Endothelial cell of umbilical vein (primary cell): Measurements from ENCODE around the gene LIMK2.
"Not testable (repeated sequence)": the region's sequence is repeated elsewhere in the genome, so short reads cannot be mapped to it uniquely, and the experiment has no call there.

Experiments
- EZH2 ChIP-seq: IDR thresholded peaks from 2 replicates; pipeline ENCODE4 v1.6.1; 2012; ENCODE audit warnings: borderline replicate concordance, low read depth, mild to moderate bottlenecking, moderate library complexity, low read length, inconsistent platforms; ENCODE audit not compliant: severe bottlenecking
- JUN ChIP-seq: IDR thresholded peaks from 2 replicates; pipeline ENCODE4 v1.6.1; 2011; ENCODE audit warnings: borderline replicate concordance, low read depth; ENCODE audit not compliant: insufficient read length, insufficient read depth
- POLR2A ChIP-seq: IDR thresholded peaks from 2 replicates; pipeline ENCODE4 v1.6.1; 2012; ENCODE audit warnings: low read depth, mild to moderate bottlenecking, control low read depth, low read length
- TF ChIP-seq, protein P1 (sequence below), 2 donors: IDR thresholded peaks; 1 replicate in 1 of 2; 2 replicates in 1 of 2; pipeline ENCODE4 v1.5.1; 2011; ENCODE audit warnings: low read length in 2 of 2, mild to moderate bottlenecking in 2 of 2, moderate library complexity in 2 of 2, control low read depth in 1 of 2, inconsistent platforms in 1 of 2, low read depth in 1 of 2; ENCODE audit not compliant: insufficient read depth in 1 of 2; ENCODE audit errors: extremely low read depth in 1 of 2

DNA sequence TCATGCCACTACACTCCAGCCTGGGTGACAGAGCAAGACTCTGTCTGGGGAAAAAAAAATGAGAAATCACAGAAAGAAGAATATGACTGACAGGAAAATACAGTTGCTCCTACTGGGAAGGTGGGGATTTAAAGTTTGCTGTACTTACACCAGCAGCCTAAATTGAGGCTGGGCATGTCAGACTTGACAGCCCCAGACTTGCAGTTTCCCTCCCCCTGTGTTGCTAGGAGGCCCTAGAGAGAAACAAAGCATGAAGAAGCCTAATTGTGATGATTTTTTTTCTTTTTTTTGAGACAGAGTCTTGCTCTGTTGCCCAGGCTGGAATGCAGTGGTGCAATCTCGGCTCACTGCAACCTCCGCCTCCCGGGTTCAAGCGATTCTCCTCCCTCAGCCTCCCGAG lies 17.4 kb upstream of the LIMK2 start:
- TF ChIP-seq EZH2, JUN, POLR2A: not testable (repeated sequence)
- TF ChIP-seq, protein P1, sequence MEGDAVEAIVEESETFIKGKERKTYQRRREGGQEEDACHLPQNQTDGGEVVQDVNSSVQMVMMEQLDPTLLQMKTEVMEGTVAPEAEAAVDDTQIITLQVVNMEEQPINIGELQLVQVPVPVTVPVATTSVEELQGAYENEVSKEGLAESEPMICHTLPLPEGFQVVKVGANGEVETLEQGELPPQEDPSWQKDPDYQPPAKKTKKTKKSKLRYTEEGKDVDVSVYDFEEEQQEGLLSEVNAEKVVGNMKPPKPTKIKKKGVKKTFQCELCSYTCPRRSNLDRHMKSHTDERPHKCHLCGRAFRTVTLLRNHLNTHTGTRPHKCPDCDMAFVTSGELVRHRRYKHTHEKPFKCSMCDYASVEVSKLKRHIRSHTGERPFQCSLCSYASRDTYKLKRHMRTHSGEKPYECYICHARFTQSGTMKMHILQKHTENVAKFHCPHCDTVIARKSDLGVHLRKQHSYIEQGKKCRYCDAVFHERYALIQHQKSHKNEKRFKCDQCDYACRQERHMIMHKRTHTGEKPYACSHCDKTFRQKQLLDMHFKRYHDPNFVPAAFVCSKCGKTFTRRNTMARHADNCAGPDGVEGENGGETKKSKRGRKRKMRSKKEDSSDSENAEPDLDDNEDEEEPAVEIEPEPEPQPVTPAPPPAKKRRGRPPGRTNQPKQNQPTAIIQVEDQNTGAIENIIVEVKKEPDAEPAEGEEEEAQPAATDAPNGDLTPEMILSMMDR (IDR thresholded peaks at IDR 0.05; ENCODE audit: extremely low read depth in 1 of 2, insufficient read depth in 1 of 2, low read depth in 1 of 2, low read length in 2 of 2): not testable (repeated sequence)
